Nephron (organoid): Measurements from ENCODE around the gene GHRH.

ENCODE experiments used
- H3K27ac Mint-ChIP-seq, 3 experiments: 2 replicates each; pipeline ENCODE4 v1.8.0; 2020; ENCODE audit warnings: mixed read lengths in 3 of 3, mild to moderate bottlenecking in 2 of 3, moderate library complexity in 1 of 3
- H3K27me3 Mint-ChIP-seq: 2 replicates; pipeline ENCODE4 v1.8.0; 2021; ENCODE audit warnings: low read depth, mild to moderate bottlenecking, moderate library complexity, mixed read lengths
- H3K36me3 Mint-ChIP-seq: 2 replicates; pipeline ENCODE4 v1.8.0; 2020; ENCODE audit warnings: low read depth, mixed read lengths
- H3K4me1 Mint-ChIP-seq: 2 replicates; pipeline ENCODE4 v1.8.0; 2020; ENCODE audit warnings: mixed read lengths
- H3K4me3 Mint-ChIP-seq, 3 experiments: 2 replicates each; pipeline ENCODE4 v1.8.0; 2020; ENCODE audit warnings: mild to moderate bottlenecking in 3 of 3, mixed read lengths in 3 of 3, moderate library complexity in 2 of 3
- H3K9me3 Mint-ChIP-seq: 2 replicates; pipeline ENCODE4 v1.8.0; 2020; ENCODE audit warnings: mixed read lengths
- TF ChIP-seq, protein P1 (sequence below), 3 experiments: fragments of 200-600 bp; sonication (generic); IDR thresholded peaks; one replicate each; pipeline ENCODE4 v1.5.0; 2021; ENCODE audit warnings: antibody characterized with exemption in 3 of 3; ENCODE audit not compliant: unreplicated experiment in 3 of 3

GHRH gene

DNA sequence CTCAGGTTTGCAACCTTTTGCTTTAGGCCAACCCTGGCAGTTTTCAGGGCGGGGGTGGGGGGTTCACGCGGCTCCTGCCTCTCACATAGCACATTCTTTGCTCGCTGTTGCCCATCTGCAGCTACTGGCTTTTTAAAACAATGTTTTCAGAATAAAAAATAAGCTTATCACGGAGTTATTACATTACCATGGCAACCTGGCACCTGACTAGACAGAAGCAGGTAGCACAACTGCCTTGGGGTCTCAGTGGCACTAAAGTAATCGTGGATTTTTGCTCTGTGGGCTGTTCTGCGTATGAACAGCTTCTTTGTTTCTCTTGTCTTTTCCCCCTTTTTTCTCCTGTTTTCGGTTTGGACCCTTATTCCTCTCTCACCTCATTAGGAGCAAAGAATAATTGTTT is 18.8 kb upstream of the GHRH start:
- no peak overlapping the region for H3K4me3 Mint-ChIP-seq
- H3K4me1 Mint-ChIP-seq = peaks cover 30% of the 10 kb centered on the region
- H3K27ac Mint-ChIP-seq = peak overlapping the region in 1 of 3 experiments; percentile 61
- H3K27me3 Mint-ChIP-seq = peaks cover 4% of the 10 kb centered on the region
- TF ChIP-seq, protein P1, sequence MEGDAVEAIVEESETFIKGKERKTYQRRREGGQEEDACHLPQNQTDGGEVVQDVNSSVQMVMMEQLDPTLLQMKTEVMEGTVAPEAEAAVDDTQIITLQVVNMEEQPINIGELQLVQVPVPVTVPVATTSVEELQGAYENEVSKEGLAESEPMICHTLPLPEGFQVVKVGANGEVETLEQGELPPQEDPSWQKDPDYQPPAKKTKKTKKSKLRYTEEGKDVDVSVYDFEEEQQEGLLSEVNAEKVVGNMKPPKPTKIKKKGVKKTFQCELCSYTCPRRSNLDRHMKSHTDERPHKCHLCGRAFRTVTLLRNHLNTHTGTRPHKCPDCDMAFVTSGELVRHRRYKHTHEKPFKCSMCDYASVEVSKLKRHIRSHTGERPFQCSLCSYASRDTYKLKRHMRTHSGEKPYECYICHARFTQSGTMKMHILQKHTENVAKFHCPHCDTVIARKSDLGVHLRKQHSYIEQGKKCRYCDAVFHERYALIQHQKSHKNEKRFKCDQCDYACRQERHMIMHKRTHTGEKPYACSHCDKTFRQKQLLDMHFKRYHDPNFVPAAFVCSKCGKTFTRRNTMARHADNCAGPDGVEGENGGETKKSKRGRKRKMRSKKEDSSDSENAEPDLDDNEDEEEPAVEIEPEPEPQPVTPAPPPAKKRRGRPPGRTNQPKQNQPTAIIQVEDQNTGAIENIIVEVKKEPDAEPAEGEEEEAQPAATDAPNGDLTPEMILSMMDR (IDR thresholded peaks at IDR 0.05; ENCODE audit: unreplicated experiment in 3 of 3) = no peak
- H3K36me3 Mint-ChIP-seq = no peaks in the 10 kb centered on the region
- no peaks in the 10 kb centered on the region for H3K9me3 Mint-ChIP-seq

GRCh38 chr20:37279820-37280219 is 18.2 kb upstream of the GHRH start:
- H3K27ac Mint-ChIP-seq = no peak overlapping the region

GRCh38 chr20:37278966-37279590 is 17.5 kb upstream of the GHRH start:
- peaks cover 4% of the 10 kb centered on the region for H3K27me3 Mint-ChIP-seq
- no peaks in the 10 kb centered on the region for H3K9me3 Mint-ChIP-seq
- H3K4me1 Mint-ChIP-seq = peaks cover 39% of the 10 kb centered on the region
- H3K27ac Mint-ChIP-seq = peak overlapping the region in 1 of 3 experiments; percentile 31
- H3K36me3 Mint-ChIP-seq = no peaks in the 10 kb centered on the region
- TF ChIP-seq, protein P1 (IDR thresholded peaks at IDR 0.05; ENCODE audit: unreplicated experiment in 3 of 3) = no peak
- no peak overlapping the region for H3K4me3 Mint-ChIP-seq

More at GRCh38 chr20:37279820-37280219, 18.2 kb upstream of the GHRH start:
- TF ChIP-seq, protein P1 (IDR thresholded peaks at IDR 0.05; ENCODE audit: unreplicated experiment in 3 of 3) = no peak
- Mint-ChIP-seq H3K9me3 (no peaks in the 10 kb centered on the region), H3K27me3 (peaks cover 4% of the 10 kb centered on the region), H3K4me1 (peaks cover 35% of the 10 kb centered on the region), H3K36me3 (no peaks in the 10 kb centered on the region), H3K4me3 (no peak overlapping the region)

DNA sequence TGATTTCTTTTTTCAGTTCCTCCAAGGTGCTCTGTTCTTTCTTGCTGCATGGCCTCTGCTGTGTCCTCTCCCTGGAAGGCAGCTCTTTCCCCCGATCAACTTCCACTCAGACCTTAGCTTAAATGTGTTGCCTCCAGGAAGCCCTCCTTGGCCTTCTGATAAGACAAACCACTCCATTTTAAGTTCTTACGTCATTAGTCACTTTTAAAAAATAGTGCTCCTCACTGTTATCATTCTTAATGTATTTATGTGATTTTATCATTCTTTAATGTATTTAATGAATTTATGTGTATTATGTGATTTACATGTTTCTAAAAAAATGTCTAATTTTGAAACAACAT is 15.6 kb upstream of the GHRH start:
- Mint-ChIP-seq H3K4me1 (peaks cover 29% of the 10 kb centered on the region), H3K27me3 (no peaks in the 10 kb centered on the region), H3K27ac (peak overlapping the region; percentile 65 to 91 (median 78)), H3K4me3 (peak overlapping the region in 1 of 3 experiments; percentile 26), H3K9me3 (no peaks in the 10 kb centered on the region), H3K36me3 (no peaks in the 10 kb centered on the region)
- TF ChIP-seq, protein P1 (IDR thresholded peaks at IDR 0.05; ENCODE audit: unreplicated experiment in 3 of 3) = no peak

DNA sequence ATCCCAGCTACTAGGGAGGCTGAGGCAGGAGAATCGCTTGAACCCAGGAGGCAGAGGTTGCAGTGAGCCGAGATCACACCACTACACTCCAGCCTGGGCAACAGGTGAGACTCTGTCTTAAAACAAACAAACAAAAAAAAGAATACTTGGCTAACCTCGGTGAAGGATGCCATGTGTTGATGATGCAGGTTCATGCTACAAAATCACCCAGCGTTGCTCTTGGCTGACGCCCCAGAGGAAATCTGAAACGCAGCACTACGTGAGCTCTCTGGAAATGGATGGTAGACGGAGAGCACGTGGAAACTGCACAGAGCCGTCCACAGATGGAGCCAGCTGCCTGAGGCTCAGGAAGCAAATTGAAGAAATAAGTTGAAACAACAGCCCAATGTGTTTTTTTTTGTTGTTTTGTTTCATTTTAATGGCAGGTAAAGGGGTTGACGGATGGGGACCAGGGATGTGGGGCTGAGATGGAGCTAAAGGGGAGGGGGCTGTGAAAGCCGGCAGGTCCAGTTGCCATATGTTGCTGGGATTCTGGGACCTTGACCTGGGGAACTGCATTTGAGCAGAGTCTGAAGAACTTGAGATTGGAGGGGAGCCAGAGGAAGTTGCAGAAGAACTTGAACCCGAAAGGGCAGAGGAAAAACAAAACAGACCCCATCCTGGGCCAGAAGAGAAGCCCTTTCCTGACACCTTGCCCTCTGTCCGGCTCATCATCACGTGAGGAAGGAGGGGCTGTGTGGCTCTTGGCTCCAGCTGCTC is 15.1 kb upstream of the GHRH start:
- H3K9me3 Mint-ChIP-seq = no peaks in the 10 kb centered on the region
- H3K36me3 Mint-ChIP-seq = no peaks in the 10 kb centered on the region
- TF ChIP-seq, protein P1 (IDR thresholded peaks at IDR 0.05; ENCODE audit: unreplicated experiment in 3 of 3) = peak in 2 of 3 experiments; percentile 10 to 24
- H3K4me1 Mint-ChIP-seq = peaks cover 25% of the 10 kb centered on the region
- H3K27me3 Mint-ChIP-seq = no peaks in the 10 kb centered on the region
- H3K27ac Mint-ChIP-seq = peak overlapping the region; percentile 65 to 91 (median 78)
- H3K4me3 Mint-ChIP-seq = peak overlapping the region in 2 of 3 experiments; percentile 32 to 34
